ENCODE measurements around the gene HTT.

DNA sequence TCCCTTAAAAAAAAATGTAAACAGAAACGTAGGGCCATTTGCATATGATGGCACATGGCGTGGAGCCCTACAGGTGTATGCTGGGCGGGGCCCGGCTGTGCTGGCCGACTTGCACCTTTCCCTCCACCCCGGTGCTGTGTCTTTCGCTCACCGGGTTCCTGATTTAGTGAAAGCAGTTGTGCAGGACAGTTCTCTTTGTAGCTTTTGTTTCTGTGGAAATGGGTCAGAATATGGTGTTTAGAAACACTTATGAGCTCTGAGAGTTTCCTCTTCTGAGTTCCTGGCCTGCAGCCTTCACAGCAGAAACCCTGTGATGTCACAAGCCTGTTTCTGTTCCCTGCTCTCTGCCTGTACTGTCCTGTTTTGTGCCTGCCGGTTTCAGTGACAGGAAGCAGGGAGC is 152.0 kb downstream of the HTT start:
- no peak for TF ChIP-seq POLR2A (IDR thresholded peaks at IDR 0.05)
- TF ChIP-seq, protein P1, sequence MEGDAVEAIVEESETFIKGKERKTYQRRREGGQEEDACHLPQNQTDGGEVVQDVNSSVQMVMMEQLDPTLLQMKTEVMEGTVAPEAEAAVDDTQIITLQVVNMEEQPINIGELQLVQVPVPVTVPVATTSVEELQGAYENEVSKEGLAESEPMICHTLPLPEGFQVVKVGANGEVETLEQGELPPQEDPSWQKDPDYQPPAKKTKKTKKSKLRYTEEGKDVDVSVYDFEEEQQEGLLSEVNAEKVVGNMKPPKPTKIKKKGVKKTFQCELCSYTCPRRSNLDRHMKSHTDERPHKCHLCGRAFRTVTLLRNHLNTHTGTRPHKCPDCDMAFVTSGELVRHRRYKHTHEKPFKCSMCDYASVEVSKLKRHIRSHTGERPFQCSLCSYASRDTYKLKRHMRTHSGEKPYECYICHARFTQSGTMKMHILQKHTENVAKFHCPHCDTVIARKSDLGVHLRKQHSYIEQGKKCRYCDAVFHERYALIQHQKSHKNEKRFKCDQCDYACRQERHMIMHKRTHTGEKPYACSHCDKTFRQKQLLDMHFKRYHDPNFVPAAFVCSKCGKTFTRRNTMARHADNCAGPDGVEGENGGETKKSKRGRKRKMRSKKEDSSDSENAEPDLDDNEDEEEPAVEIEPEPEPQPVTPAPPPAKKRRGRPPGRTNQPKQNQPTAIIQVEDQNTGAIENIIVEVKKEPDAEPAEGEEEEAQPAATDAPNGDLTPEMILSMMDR (IDR thresholded peaks at IDR 0.05): no peak

Data from lower leg skin (tissue), 3 donors.